Mesenchymal stem cell (in vitro differentiated cells and primary cell): ENCODE data around the gene PRXL2A.
A peak's percentile ranks its signal among the peaks of the same experiment; 100 is the strongest.

ENCODE experiments used
- DNase-seq: peaks from one replicate; pipeline ENCODE4 v3.0.0-alpha.2; 2013
- H2AFZ ChIP-seq: one replicate; pipeline ENCODE4 v1.6.1; 2013; ENCODE audit warnings: low read depth, mild to moderate bottlenecking, control low read depth, inconsistent platforms, low read length, moderate library complexity
- H2AK5ac ChIP-seq: 2 replicates; pipeline ENCODE4 v1.6.1; 2013; ENCODE audit warnings: low read length, moderate library complexity, mild to moderate bottlenecking, inconsistent platforms; ENCODE audit not compliant: severe bottlenecking
- H2BK120ac ChIP-seq: one replicate; pipeline ENCODE4 v1.6.1; 2013; ENCODE audit warnings: low read depth, mild to moderate bottlenecking, inconsistent platforms, low read length, moderate library complexity
- H2BK12ac ChIP-seq, 2 experiments: one replicate each; pipeline ENCODE4 v1.6.1; 2013; ENCODE audit warnings: inconsistent platforms in 2 of 2, low read length in 2 of 2, mild to moderate bottlenecking in 2 of 2, moderate library complexity in 2 of 2, control low read depth in 1 of 2
- H2BK15ac ChIP-seq: one replicate; pipeline ENCODE4 v1.6.1; 2013; ENCODE audit warnings: mild to moderate bottlenecking, low read depth, inconsistent platforms; ENCODE audit not compliant: poor library complexity, severe bottlenecking
- H2BK5ac ChIP-seq: 2 replicates; pipeline ENCODE4 v1.6.1; 2013; ENCODE audit warnings: low read depth, mild to moderate bottlenecking, low read length, control low read depth, inconsistent platforms; ENCODE audit not compliant: poor library complexity, severe bottlenecking
- H3K14ac ChIP-seq, 2 experiments: one replicate each; pipeline ENCODE4 v1.6.1; 2013; ENCODE audit warnings: inconsistent platforms in 2 of 2, low read length in 2 of 2, control low read depth in 1 of 2, mild to moderate bottlenecking in 1 of 2, moderate library complexity in 1 of 2
- H3K18ac ChIP-seq, 2 experiments: one replicate each; pipeline ENCODE4 v1.6.1; 2013; ENCODE audit warnings: inconsistent platforms in 2 of 2, low read length in 2 of 2, control low read depth in 1 of 2, low read depth in 1 of 2, mild to moderate bottlenecking in 1 of 2
- H3K23ac ChIP-seq, 2 experiments: one replicate each; pipeline ENCODE4 v1.6.1; 2013; ENCODE audit warnings: inconsistent platforms in 2 of 2, low read length in 2 of 2, mild to moderate bottlenecking in 2 of 2, moderate library complexity in 2 of 2, control low read depth in 1 of 2
- H3K27ac ChIP-seq: 2 replicates; pipeline ENCODE4 v1.5.1; 2013; ENCODE audit warnings: mild to moderate bottlenecking, moderate library complexity, low read length, control low read depth, inconsistent platforms; ENCODE audit not compliant: poor library complexity, severe bottlenecking
- H3K27me3 ChIP-seq, 2 experiments: 2 replicates each; pipeline versions ENCODE4 v1.6.1 to v1.7.0; 2013; ENCODE audit warnings: low read length in 2 of 2, mild to moderate bottlenecking in 2 of 2, moderate library complexity in 2 of 2, control low read depth in 1 of 2, inconsistent platforms in 1 of 2; ENCODE audit not compliant: control insufficient read depth in 1 of 2, insufficient read depth in 1 of 2
- H3K36me3 ChIP-seq, 2 experiments: 2 replicates each; pipeline versions ENCODE4 v1.6.1 to v1.7.0; 2013; ENCODE audit warnings: low read length in 2 of 2, control low read depth in 1 of 2, inconsistent platforms in 1 of 2, low read depth in 1 of 2, mild to moderate bottlenecking in 1 of 2; ENCODE audit not compliant: insufficient read depth in 2 of 2, control insufficient read depth in 1 of 2
- H3K4ac ChIP-seq, 2 experiments: one replicate each; pipeline ENCODE4 v1.6.1; 2013; ENCODE audit warnings: inconsistent platforms in 2 of 2, low read length in 2 of 2, mild to moderate bottlenecking in 2 of 2, moderate library complexity in 2 of 2, control low read depth in 1 of 2, low read depth in 1 of 2
- H3K4me1 ChIP-seq: 2 replicates; pipeline ENCODE4 v1.6.1; 2013; ENCODE audit warnings: low read depth, low read length, control low read depth; ENCODE audit not compliant: control insufficient read depth, insufficient read depth
- H3K4me2 ChIP-seq: 2 replicates; pipeline ENCODE4 v1.6.1; 2013; ENCODE audit warnings: low read length, mild to moderate bottlenecking, inconsistent platforms; ENCODE audit not compliant: poor library complexity, severe bottlenecking
- H3K4me3 ChIP-seq, 2 experiments: 2 replicates each; pipeline versions ENCODE4 v1.5.1 to v1.7.0; 2013; ENCODE audit warnings: low read length in 2 of 2, mild to moderate bottlenecking in 2 of 2, control low read depth in 1 of 2, low read depth in 1 of 2; ENCODE audit not compliant: insufficient read depth in 1 of 2
- H3K79me1 ChIP-seq: replicated peaks from 2 replicates; pipeline ENCODE4 v1.6.1; 2013; ENCODE audit warnings: mild to moderate bottlenecking, control low read depth, low read length, inconsistent platforms; ENCODE audit not compliant: poor library complexity, severe bottlenecking
- H3K9ac ChIP-seq: 2 replicates; pipeline ENCODE4 v1.7.0; 2013; ENCODE audit warnings: mild to moderate bottlenecking, low read length, moderate library complexity
- H3K9me3 ChIP-seq: 2 replicates; pipeline ENCODE4 v1.7.0; 2013; ENCODE audit warnings: mild to moderate bottlenecking, low read length; ENCODE audit not compliant: control insufficient read depth
- H4K8ac ChIP-seq: one replicate; pipeline ENCODE4 v1.6.1; 2013; ENCODE audit warnings: inconsistent platforms, mild to moderate bottlenecking, low read length, moderate library complexity
- H4K91ac ChIP-seq: one replicate; pipeline ENCODE4 v1.6.1; 2013; ENCODE audit warnings: mild to moderate bottlenecking, low read length, inconsistent platforms
- WGBS: methylation state at CpG from one replicate; pipeline ENCODE4 v1.1.7; 2013; ENCODE audit warnings: mixed read lengths; 5-methylcytosine and 5-hydroxymethylcytosine counted together

Gene PRXL2A

DNA sequence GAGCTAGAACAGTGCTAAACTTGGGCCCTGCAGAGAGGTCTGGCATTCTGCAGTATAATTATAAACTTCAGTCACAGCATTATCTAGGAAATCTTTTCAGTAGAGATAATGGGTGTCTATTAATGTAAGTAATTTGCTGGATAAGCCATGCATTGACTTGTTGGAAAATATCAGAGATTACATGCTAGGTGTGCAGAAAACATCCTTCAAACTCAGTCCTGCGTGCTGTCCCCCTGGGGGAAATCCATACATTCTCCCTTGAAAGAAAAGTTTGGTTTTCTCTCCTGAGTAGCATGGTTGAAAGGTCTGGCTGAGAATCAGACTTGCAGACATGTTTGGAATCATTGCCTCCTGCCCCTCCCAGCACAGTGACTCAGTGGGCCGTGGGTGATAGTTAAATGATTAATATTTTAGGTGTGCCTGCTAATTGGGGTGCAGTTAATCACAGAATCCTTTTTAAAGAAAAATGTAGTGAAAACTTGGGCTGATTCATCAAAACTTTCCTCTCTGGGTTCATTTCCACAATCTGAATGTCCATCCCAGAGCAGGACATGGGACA, 13.9 kb upstream of the PRXL2A start:
- Histone ChIP-seq H3K9me3 (no peaks in the 10 kb centered on the region), H3K79me1 (no peaks in the 10 kb centered on the region), H3K27me3 (peaks cover 6 to 9% of the 10 kb centered on the region in 2 experiments), H3K4me3 (no peak overlapping the region), H4K8ac (no peak overlapping the region), H3K18ac (no peak overlapping the region), H2BK12ac (no peak overlapping the region), H3K14ac (no peak overlapping the region), H3K9ac (no peak overlapping the region), H3K4me1 (no peaks in the 10 kb centered on the region), H3K23ac (no peak overlapping the region), H2AFZ (no peak overlapping the region), H3K36me3 (no peaks in the 10 kb centered on the region), H2BK15ac (no peak overlapping the region), H2BK5ac (no peak overlapping the region), H2BK120ac (no peak overlapping the region), H3K4ac (no peak overlapping the region), H2AK5ac (no peak overlapping the region), H4K91ac (no peak overlapping the region), H3K4me2 (no peak overlapping the region), H3K27ac (no peak overlapping the region)
- WGBS, result 74% methylated on average over 2 of the region's 2 CpGs
- DNase-seq, result no peak

- no peak overlapping the region for H2AK5ac ChIP-seq
- no peak overlapping the region for H2BK12ac ChIP-seq
- no peak overlapping the region for H2AFZ ChIP-seq
- 95% methylated on average over 2 of the region's 2 CpGs for WGBS
- no peak overlapping the region for H2BK15ac ChIP-seq
- DNase-seq, result no peak
- H3K14ac ChIP-seq, result no peak overlapping the region
- H3K23ac ChIP-seq, result no peak overlapping the region
- H3K4me1 ChIP-seq, result no peaks in the 10 kb centered on the region
- no peak overlapping the region for H4K91ac ChIP-seq
- no peak overlapping the region for H2BK120ac ChIP-seq
- no peak overlapping the region for H3K4me2 ChIP-seq
- H3K27ac ChIP-seq, result no peak overlapping the region
- no peaks in the 10 kb centered on the region for H3K36me3 ChIP-seq
- peaks cover 4 to 6% of the 10 kb centered on the region in 2 experiments for H3K27me3 ChIP-seq
- no peaks in the 10 kb centered on the region for H3K9me3 ChIP-seq
- H3K18ac ChIP-seq, result no peak overlapping the region
- no peak overlapping the region for H4K8ac ChIP-seq
- no peak overlapping the region for H2BK5ac ChIP-seq
- H3K79me1 ChIP-seq, result no peaks in the 10 kb centered on the region
- no peak overlapping the region for H3K9ac ChIP-seq
- H3K4ac ChIP-seq, result no peak overlapping the region
- H3K4me3 ChIP-seq, result no peak overlapping the region
Observed at GRCh38 chr10:80397014-80397413, 11.3 kb upstream of the PRXL2A start.

DNA sequence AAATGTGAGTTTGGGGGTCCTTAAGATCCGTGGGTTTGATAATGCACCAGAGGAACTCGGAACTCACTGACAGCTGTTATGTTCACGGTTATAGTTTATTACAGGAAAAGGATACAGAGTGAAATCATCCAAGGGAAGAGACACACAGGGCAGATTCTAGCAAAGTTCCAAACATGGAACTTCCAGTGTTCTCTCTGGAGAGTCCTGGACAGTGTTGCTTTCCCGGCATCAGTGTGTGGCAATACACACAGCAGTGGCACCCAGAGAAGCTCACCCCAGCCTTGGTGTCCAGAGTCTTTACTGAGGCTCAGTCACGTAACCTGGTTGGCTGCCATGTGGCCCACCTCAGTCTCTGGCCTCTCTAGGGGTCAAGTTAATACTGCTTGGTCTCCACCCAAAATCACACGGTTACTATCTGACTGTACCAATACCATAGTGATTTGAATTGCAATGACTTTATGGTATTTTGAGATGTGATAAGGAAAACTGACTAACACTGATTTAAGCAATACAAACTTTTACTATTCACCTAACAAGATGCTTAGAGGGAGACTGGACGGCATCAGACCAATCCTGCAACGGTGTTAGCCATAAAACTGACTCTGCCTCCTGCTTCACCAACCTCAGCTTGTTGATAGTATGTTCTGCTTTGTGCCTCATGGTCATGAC, 8.1 kb upstream of the PRXL2A start:
- no peak overlapping the region for H2AK5ac ChIP-seq
- no peak overlapping the region for H2BK120ac ChIP-seq
- no peaks in the 10 kb centered on the region for H3K36me3 ChIP-seq
- H3K79me1 ChIP-seq, result no peaks in the 10 kb centered on the region
- DNase-seq, result no peak
- peak overlapping the region; percentile 55 for H4K8ac ChIP-seq
- H2AFZ ChIP-seq, result no peak overlapping the region
- no peak overlapping the region for H3K27ac ChIP-seq
- no peak overlapping the region for H2BK15ac ChIP-seq
- H3K4me3 ChIP-seq, result no peak overlapping the region
- no peaks in the 10 kb centered on the region for H3K9me3 ChIP-seq
- H3K9ac ChIP-seq, result no peak overlapping the region
- no peak overlapping the region for H3K4me2 ChIP-seq
- WGBS, result 53% methylated on average over 7 of the region's 8 CpGs
- H3K23ac ChIP-seq, result no peak overlapping the region
- no peak overlapping the region for H4K91ac ChIP-seq
- peak overlapping the region in 1 of 2 experiments; percentile 56 for H2BK12ac ChIP-seq
- no peak overlapping the region for H2BK5ac ChIP-seq
- no peak overlapping the region for H3K14ac ChIP-seq
- H3K4me1 ChIP-seq, result no peaks in the 10 kb centered on the region
- no peak overlapping the region for H3K4ac ChIP-seq
- no peak overlapping the region for H3K18ac ChIP-seq
- H3K27me3 ChIP-seq, result peaks cover 4 to 6% of the 10 kb centered on the region in 2 experiments

DNA sequence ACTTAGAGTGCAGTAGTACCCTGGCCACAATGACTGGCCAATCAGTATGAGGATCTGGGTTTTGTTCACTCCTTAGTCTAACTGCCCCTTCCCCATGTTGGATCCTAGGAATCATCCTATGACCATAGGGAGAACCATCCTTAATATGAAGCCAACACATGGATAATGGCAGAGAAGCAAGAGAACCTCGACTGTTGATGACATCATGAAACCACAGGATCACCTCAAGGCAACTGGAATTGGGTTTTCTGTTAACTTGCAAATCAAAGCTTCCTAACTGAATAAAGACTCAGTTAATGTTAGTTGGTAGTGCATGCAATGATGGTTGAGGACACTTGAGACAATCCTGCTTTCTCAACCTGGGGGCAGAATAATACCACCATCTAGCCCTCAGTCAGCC, 3.3 kb upstream of the PRXL2A start:
- Histone ChIP-seq H3K27ac (no peak overlapping the region), H3K18ac (no peak overlapping the region), H3K14ac (no peak overlapping the region), H3K36me3 (no peaks in the 10 kb centered on the region), H3K4ac (peak overlapping the region in 1 of 2 experiments; percentile 20), H3K9ac (no peak overlapping the region), H2AK5ac (no peak overlapping the region), H3K23ac (no peak overlapping the region), H4K91ac (no peak overlapping the region), H3K4me3 (no peak overlapping the region), H2AFZ (no peak overlapping the region), H3K4me2 (no peak overlapping the region), H3K4me1 (peaks cover 15% of the 10 kb centered on the region), H2BK5ac (no peak overlapping the region), H3K27me3 (peaks cover 0 to 7% of the 10 kb centered on the region in 2 experiments), H4K8ac (no peak overlapping the region), H2BK15ac (no peak overlapping the region), H3K9me3 (no peaks in the 10 kb centered on the region), H3K79me1 (peaks cover 8% of the 10 kb centered on the region), H2BK120ac (no peak overlapping the region), H2BK12ac (peak overlapping the region; percentile 43 to 53)
- WGBS, result 90% methylated on average over 1 of the region's 1 CpG
- no peak for DNase-seq
